Muscle layer of duodenum (tissue), 2 donors: ENCODE measurements around the gene DENND10.
"Not testable (repeated sequence)": the region's sequence is repeated elsewhere in the genome, so short reads cannot be mapped to it uniquely, and the experiment has no call there.

Experiments used
- H3K27ac ChIP-seq: one replicate; pipeline ENCODE4 v1.7.0; 2013; ENCODE audit warnings: mild to moderate bottlenecking, low read length
- H3K27me3 ChIP-seq: one replicate; pipeline ENCODE4 v1.7.0; 2013; ENCODE audit warnings: low read depth, mild to moderate bottlenecking, control low read depth, low read length
- H3K36me3 ChIP-seq, 2 donors: one replicate each; pipeline ENCODE4 v1.7.0; 2013; ENCODE audit warnings: low read length in 2 of 2, control low read depth in 1 of 2, mild to moderate bottlenecking in 1 of 2; ENCODE audit not compliant: insufficient read depth in 2 of 2, control insufficient read depth in 1 of 2
- H3K4me1 ChIP-seq, 2 donors: one replicate each; pipeline ENCODE4 v1.7.0; 2013; ENCODE audit warnings: low read length in 2 of 2, mild to moderate bottlenecking in 2 of 2, control low read depth in 1 of 2, moderate library complexity in 1 of 2; ENCODE audit not compliant: insufficient read depth in 2 of 2, control insufficient read depth in 1 of 2
- H3K4me3 ChIP-seq, 2 donors: one replicate each; pipeline ENCODE4 v1.7.0; 2013; ENCODE audit warnings: low read length in 2 of 2, low read depth in 1 of 2, mild to moderate bottlenecking in 1 of 2
- H3K9me3 ChIP-seq, 2 donors: one replicate each; pipeline ENCODE4 v1.7.0; 2013; ENCODE audit warnings: low read length in 2 of 2, control low read depth in 1 of 2, mild to moderate bottlenecking in 1 of 2; ENCODE audit not compliant: control insufficient read depth in 1 of 2
- donor health status: healthy.

Gene DENND10

DNA sequence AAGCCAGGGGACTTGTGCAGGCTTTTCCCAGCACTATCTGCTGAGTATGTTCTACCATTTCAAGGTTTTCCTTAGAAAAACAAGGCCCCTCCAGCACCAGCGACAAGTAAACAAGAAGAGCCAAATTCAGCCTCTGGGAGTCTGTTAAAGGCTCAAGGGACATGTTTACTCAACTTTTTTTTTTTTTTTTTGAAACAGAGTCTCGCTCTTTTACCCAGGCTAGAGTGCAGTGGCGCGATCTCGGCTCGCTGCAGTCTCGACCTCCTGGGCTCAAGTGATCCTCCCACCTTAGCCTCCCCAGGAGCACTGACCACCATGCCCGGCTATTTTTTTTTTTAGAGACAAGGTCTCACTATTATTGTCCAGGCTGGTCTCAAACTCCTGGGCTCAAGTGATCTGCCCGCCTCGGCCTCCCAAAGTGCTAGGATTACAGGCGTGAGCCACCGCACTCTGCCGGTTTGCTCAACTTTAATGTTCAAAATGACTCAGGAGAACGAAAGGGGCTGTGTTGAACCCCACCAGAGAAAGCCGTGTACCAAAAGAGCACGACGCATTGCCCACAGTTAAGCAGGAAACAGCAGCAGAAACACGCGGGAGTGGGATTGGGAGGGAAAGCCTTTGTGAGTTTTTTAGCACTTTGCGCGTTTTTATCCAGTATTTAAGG lies 73.9 kb downstream of the DENND10 start:
- Histone ChIP-seq H3K4me3 (peak overlapping the region; percentile 84 to 99), H3K9me3 (no peaks in the 10 kb centered on the region), H3K36me3 (peaks cover 12 to 18% of the 10 kb centered on the region in 2 donors), H3K27me3 (no peaks in the 10 kb centered on the region), H3K27ac (peak overlapping the region; percentile 87), H3K4me1 (peaks cover 7 to 22% of the 10 kb centered on the region in 2 donors)

DNA sequence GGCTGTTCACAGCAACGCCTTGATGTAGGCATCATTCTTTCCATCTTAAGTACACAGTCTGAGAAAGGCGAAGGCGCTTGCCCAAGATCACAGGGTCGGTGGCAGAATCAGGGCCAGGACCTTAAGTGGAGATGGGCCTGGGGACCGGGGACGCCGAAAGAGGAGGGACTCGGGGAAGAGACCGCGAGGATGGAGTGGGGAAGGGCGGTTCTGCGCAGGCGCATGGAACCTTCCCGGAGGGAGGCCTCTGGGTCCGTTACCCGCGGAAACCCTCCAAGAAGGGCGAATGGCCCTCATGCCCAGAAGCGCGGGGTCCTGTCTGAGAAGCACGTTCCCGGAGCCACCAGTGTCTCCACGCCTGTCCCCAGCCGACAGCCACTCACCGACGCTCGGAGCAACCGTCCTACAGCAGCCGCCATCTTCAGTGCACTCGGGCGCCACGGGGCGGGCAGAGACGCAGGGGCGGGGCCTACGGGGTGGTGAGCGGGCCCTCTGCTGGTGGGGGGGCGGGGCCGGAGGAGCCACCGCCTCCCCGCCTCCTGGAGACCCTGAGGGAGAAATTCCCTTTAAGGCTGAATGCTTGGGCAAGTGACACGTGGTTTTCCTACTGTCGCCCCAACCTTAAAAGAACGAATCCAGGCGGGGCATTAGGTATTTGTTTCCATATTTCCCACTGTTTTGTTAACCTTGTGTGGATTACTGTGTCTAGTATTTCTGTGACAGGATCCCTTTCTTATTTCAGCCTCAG lies 74.6 kb downstream of the DENND10 start, which contains the start of gene PRDX3:
PRDX3 (minus strand) TSS at position 441 of the 748 bp plus-strand sequence; CDS start at position 419, 22 bp downstream.
- no peaks in the 10 kb centered on the region for H3K27me3 ChIP-seq
- peaks cover 7 to 22% of the 10 kb centered on the region in 2 donors for H3K4me1 ChIP-seq
- H3K27ac ChIP-seq: peak within 1 kb of the TSS; percentile 87
- peak within 1 kb of the TSS; percentile 84 to 99 for H3K4me3 ChIP-seq
- H3K36me3 ChIP-seq: peaks cover 10 to 15% of the 10 kb centered on the region in 2 donors
- H3K9me3 ChIP-seq: no peaks in the 10 kb centered on the region

DNA sequence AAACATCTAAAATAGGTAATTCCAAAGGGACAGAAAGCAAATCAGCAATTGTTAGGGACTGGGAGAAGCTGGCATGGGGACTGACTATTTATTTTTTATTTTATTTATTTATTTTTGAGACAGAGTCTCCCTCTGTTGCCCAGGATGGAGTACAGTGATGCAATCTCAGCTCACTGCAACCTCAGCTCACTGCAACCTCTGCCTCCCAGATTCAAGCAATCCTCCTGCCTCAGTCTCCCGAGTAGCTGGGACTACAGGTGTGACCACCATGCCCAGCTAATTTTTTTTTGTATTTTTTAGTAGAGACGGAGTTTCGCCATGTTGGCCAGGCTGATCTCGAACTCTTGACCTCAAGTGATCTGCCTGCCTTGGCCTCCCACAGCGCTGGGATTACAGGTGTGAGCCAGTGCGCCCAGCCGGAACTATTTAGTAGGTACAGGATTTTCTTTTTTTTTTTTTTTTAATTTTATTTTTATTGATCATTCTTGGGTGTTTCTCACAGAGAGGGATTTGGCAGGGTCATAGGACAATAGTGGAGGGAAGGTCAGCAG lies 77.0 kb downstream of the DENND10 start:
- H3K4me1 ChIP-seq: peaks cover 7 to 22% of the 10 kb centered on the region in 2 donors
- not testable (repeated sequence) for H3K4me3 ChIP-seq, H3K27ac ChIP-seq, H3K9me3 ChIP-seq, H3K27me3 ChIP-seq, H3K36me3 ChIP-seq

DNA sequence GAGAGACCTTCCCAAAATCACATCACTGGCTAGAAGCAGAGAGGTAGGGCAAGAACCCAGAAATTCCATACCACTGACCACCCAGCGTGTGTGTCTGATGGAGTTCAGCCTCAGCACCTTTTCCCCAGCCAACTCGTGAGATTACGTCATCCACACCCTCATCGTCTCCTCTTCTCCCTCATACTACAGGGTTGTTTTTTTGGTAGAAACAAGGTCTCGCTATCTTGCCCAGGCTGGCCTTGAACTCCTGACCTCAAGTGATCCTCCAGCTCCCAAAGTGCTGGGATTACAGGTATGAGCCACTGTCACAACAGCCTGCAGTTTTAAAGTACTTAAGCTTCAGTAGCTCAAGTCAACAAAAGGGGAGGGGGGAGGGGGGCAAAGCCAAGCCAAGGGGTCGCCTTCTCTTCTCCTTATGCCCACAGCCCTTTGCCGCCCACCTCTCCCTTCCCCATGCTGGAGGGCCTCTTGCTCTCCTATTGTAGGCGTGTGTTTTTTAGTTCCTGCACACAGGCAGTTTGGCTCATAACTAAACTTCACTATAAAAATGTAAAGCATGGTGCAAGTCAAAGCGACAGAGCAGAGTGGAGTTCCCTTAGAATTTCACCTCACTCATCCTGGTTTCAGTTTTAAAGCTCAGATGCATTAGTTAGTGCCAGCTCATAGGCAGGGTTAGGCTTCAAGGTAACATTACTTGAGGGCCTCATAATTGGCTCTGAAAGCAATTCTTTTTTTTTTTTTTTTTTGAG lies 79.9 kb downstream of the DENND10 start:
- Histone ChIP-seq H3K4me3 (no peak overlapping the region), H3K36me3 (no peaks in the 10 kb centered on the region), H3K4me1 (peaks cover 0 to 4% of the 10 kb centered on the region in 2 donors), H3K27me3 (no peaks in the 10 kb centered on the region), H3K9me3 (no peaks in the 10 kb centered on the region), H3K27ac (no peak overlapping the region)
